ENCODE results near the gene ACAN. TPM values are rescaled to one million over a fixed set of nuclear protein-coding genes. Genes with fewer than 3 reads are reported as not detected.

The ACAN gene
- total and polyA plus RNA-seq, 2 donors (not counting 3 experiments of a cell fraction or from before 2014, with no cell fraction given), result not detected

DNA sequence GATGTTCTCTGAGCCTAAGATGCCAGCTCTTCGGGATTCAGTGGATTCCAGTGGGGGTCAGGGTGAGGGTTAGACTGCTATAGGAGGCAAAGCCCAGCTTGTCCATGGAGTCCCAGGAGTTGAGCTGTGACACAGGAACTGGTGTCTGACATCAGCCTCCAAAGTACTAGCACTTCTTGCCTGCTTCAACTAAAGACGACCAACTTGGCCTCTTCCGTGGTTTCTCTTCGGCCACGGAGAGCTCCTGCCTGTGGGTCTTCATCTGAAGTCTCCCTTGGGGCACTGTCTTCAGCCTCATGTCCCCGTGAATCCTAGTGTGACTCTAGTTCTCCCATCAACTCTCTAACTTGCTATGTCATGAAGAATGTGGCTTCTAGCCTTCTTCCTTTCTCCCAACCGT is 12.8 kb upstream of the ACAN start:
- POLR2A ChIA-PET, result no interaction called here
- no peak for FAIRE-seq
- intact Hi-C loops (cut with micrococcal nuclease), result no loop called here

More for the DNA sequence above, 12.8 kb upstream of the ACAN start:
- BruUV-seq (replicated peaks), result no TSS peak
- Histone ChIP-seq H4K20me1 (replicated peaks; ENCODE audit: control insufficient read depth, extremely low read depth, insufficient read depth, low read length) (no peaks in the 10 kb centered on the region), H3K9me1 (replicated peaks; ENCODE audit: control insufficient read depth, extremely low read depth, insufficient read depth, low read length) (no peaks in the 10 kb centered on the region), H3K9me3 (replicated peaks; ENCODE audit: control insufficient read depth, insufficient read depth, low read length) (no peaks in the 10 kb centered on the region), H2AFZ (ENCODE audit: low read depth, low read length) (no peak overlapping the region), H3K9ac (replicated peaks; ENCODE audit: extremely low read depth, insufficient read depth, low read length) (no peak overlapping the region), H3K27ac (ENCODE audit: insufficient read depth, low read depth, low read length) (no peak overlapping the region), H3K4me3 (replicated peaks in 1 of 3; ENCODE audit: insufficient read depth in 1 of 3, low read depth in 1 of 3, low read length in 3 of 3) (no peak overlapping the region), H3K36me3 (ENCODE audit: control insufficient read depth in 2 of 2, extremely low read depth in 1 of 2, insufficient read depth in 2 of 2, low read length in 2 of 2) (no peaks in the 10 kb centered on the region), H3K4me1 (ENCODE audit: control insufficient read depth, extremely low read depth, insufficient read depth, low read length) (no peaks in the 10 kb centered on the region), H3K4me2 (ENCODE audit: insufficient read depth, low read length) (no peak overlapping the region), H3K27me3 (ENCODE audit: control insufficient read depth in 2 of 2, insufficient read depth in 2 of 2, low read length in 2 of 2) (peaks cover 2 to 10% of the 10 kb centered on the region in 2 experiments), H3K79me2 (ENCODE audit: control insufficient read depth, insufficient read depth, low read length) (no peaks in the 10 kb centered on the region)
- CTCF ChIA-PET, result no interaction called here
- TF ChIP-seq GATA2 (IDR thresholded peaks at IDR 0.05; ENCODE audit: insufficient read depth, insufficient read length, low read depth, low read length) (no peak), EZH2 (IDR thresholded peaks at IDR 0.05; ENCODE audit: borderline replicate concordance, low read depth, low read length, severe bottlenecking) (no peak), JUN (IDR thresholded peaks at IDR 0.05; ENCODE audit: borderline replicate concordance, insufficient read depth, insufficient read length, low read depth) (no peak), POLR2A (IDR thresholded peaks at IDR 0.05; ENCODE audit: low read depth, low read length) (no peak), POLR2AphosphoS5 (IDR thresholded peaks at IDR 0.05; ENCODE audit: insufficient read depth, low read depth, low read length) (no peak), FOS (IDR thresholded peaks at IDR 0.05; ENCODE audit: borderline replicate concordance, insufficient read depth, low read length) (no peak), MYC (IDR thresholded peaks at IDR 0.05; ENCODE audit: low read depth, low read length) (no peak)
- TF ChIP-seq, protein P1, sequence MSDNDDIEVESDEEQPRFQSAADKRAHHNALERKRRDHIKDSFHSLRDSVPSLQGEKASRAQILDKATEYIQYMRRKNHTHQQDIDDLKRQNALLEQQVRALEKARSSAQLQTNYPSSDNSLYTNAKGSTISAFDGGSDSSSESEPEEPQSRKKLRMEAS (IDR thresholded peaks at IDR 0.05; ENCODE audit: insufficient read depth, insufficient read length), result no peak
- TF ChIP-seq, protein P2, sequence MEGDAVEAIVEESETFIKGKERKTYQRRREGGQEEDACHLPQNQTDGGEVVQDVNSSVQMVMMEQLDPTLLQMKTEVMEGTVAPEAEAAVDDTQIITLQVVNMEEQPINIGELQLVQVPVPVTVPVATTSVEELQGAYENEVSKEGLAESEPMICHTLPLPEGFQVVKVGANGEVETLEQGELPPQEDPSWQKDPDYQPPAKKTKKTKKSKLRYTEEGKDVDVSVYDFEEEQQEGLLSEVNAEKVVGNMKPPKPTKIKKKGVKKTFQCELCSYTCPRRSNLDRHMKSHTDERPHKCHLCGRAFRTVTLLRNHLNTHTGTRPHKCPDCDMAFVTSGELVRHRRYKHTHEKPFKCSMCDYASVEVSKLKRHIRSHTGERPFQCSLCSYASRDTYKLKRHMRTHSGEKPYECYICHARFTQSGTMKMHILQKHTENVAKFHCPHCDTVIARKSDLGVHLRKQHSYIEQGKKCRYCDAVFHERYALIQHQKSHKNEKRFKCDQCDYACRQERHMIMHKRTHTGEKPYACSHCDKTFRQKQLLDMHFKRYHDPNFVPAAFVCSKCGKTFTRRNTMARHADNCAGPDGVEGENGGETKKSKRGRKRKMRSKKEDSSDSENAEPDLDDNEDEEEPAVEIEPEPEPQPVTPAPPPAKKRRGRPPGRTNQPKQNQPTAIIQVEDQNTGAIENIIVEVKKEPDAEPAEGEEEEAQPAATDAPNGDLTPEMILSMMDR (IDR thresholded peaks at IDR 0.05; ENCODE audit: extremely low read depth in 1 of 2, insufficient read depth in 1 of 2, low read depth in 1 of 2, low read length in 2 of 2), result no peak
- DNase-seq (ENCODE audit: low read depth, low spot score), result no peak
- dilution Hi-C loops (cut with MboI; ENCODE audit: extremely low pct_ligation_motif_present, low sequenced_read_pairs), result no loop called here
